ENCODE results near the gene KRT86.
"Not testable (repeated sequence)": the region's sequence is repeated elsewhere in the genome, so short reads cannot be mapped to it uniquely, and the experiment has no call there.

The KRT86 gene

DNA sequence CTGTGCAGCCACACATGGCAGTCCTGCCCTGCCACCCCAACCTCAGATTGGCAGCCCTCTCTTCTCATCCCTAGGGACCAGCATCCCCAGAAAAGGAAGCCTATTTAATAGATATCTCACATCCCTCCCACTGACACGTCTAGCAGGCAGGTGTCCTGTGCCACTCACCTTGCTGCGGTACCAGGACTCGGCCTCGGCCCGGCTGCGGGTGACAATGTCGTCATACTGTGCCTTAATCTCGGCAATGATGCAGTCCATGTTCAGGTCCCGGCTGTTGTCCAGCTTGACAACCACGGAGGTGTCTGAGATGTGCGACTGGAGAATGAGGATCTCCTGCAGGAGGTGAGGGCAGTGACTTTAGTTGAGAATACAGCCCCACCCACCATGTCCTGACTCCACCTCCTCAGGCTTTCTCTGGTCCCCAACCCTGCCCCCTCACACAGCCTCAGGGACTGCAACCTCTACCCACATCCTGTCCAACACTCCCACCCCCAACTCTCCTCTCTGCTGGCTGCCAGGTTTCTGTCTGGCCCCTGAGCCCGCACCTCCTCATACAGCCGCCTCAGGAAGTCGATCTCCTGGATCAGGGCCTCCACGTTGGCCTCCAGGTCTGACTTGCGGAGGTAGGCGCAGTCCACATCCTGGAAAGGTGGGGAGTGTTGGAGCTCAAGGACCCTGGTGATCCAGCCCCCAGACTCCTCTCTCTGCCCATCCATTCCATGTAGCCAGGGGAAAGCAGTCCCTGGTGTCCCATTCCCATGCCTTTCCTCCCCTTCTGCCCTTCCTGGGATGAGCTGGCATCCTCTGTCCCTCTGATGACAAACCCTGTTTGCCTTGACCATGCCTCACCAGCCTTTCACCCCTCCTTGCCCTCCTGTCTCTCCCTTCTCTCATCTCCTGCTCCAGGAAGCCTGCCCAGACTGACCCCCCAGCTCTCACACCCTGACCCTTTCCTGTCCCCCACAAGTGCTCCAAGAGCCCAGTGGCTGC lies 13.7 kb downstream of the KRT86 start:
- not testable (repeated sequence) for H2AFZ ChIP-seq (ENCODE audit: low read depth, low read length, severe bottlenecking)

GRCh38 chr12:52290483-52291134 lies 16.2 kb downstream of the KRT86 start:
- H3K4me2 ChIP-seq (ENCODE audit: low read depth, low read length, poor library complexity, severe bottlenecking); H3K27me3 ChIP-seq (ENCODE audit: low read length); H3K36me3 ChIP-seq (ENCODE audit: low read length); H3K4me3 ChIP-seq (ENCODE audit: insufficient read depth, low read length, poor library complexity, severe bottlenecking); H3K27ac ChIP-seq (ENCODE audit: low read depth, low read length); H3K79me2 ChIP-seq (ENCODE audit: insufficient read depth, low read length); H2AFZ ChIP-seq (ENCODE audit: low read depth, low read length, severe bottlenecking); H3K9ac ChIP-seq (ENCODE audit: low read length); H3F3A ChIP-seq (ENCODE audit: insufficient read depth); H4K20me1 ChIP-seq (ENCODE audit: low read depth, low read length); H3K9me2 ChIP-seq (replicated peaks; ENCODE audit: insufficient read depth, low read length); H3K9me3 ChIP-seq (ENCODE audit: insufficient read depth, low read length): not testable (repeated sequence)

More for the DNA sequence above, 13.7 kb downstream of the KRT86 start:
- not testable (repeated sequence) for H3K27me3 ChIP-seq (ENCODE audit: low read length); H3K9me2 ChIP-seq (replicated peaks; ENCODE audit: insufficient read depth, low read length); H3K27ac ChIP-seq (ENCODE audit: low read depth, low read length); H3K4me2 ChIP-seq (ENCODE audit: low read depth, low read length, poor library complexity, severe bottlenecking); H3K9ac ChIP-seq (ENCODE audit: low read length); H3K36me3 ChIP-seq (ENCODE audit: low read length); H3K4me3 ChIP-seq (ENCODE audit: insufficient read depth, low read length, poor library complexity, severe bottlenecking); H3K9me3 ChIP-seq (ENCODE audit: insufficient read depth, low read length); H4K20me1 ChIP-seq (ENCODE audit: low read depth, low read length); H3F3A ChIP-seq (ENCODE audit: insufficient read depth); H3K79me2 ChIP-seq (ENCODE audit: insufficient read depth, low read length)

DNA sequence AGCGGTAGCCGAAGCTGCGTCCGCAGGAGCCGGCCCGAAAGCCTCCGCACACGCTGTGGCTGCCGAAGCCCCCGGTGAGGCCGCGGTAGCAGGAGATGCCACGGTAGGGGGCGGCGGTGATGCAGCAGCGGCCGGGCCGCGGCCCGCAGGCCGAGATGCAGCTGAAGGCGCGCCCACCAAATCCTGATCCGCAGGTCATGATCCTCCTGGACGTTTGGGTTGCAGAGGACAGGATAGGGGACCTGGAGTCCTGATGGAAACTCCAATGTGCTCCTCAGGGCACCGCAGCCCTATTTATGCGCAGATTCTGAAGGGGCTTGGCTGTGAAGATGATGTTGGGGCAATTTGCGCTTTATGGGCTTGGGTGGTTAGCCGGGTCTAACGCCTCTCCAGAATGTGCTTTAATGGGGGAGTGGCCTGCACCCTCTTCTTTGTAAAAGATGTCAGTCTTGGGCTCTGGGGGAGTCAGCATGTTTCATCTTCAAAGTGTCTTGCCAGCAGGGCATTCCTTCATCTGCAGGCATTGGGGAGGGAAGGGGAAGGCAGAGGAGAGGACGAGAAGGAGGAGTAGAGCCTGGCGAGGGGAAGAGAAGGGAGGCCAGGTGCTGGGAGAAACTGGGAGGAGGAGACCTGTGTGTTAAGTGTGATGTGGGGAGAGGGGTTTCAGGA lies 17.0 kb downstream of the KRT86 start, which contains the start of gene KRT81:
KRT81 (minus strand) TSS at position 268 of the 669 bp plus-strand sequence; CDS start at position 199, 69 bp downstream.
- H3K79me2 ChIP-seq (ENCODE audit: insufficient read depth, low read length), result no peaks in the 10 kb centered on the region
- H3K27me3 ChIP-seq (ENCODE audit: low read length), result no peaks in the 10 kb centered on the region
- H4K20me1 ChIP-seq (ENCODE audit: low read depth, low read length), result no peaks in the 10 kb centered on the region
- H3K4me2 ChIP-seq (ENCODE audit: low read depth, low read length, poor library complexity, severe bottlenecking), result no peak within 1 kb of the TSS
- no peaks in the 10 kb centered on the region for H3K9me2 ChIP-seq (replicated peaks; ENCODE audit: insufficient read depth, low read length)
- H3K36me3 ChIP-seq (ENCODE audit: low read length), result no peaks in the 10 kb centered on the region
- H3K27ac ChIP-seq (ENCODE audit: low read depth, low read length), result no peak within 1 kb of the TSS
- TF ChIP-seq EZH2phosphoT487 (conservative IDR thresholded peaks at IDR 0.05; ENCODE audit: low read length), result no peak
- TF ChIP-seq, protein P1, sequence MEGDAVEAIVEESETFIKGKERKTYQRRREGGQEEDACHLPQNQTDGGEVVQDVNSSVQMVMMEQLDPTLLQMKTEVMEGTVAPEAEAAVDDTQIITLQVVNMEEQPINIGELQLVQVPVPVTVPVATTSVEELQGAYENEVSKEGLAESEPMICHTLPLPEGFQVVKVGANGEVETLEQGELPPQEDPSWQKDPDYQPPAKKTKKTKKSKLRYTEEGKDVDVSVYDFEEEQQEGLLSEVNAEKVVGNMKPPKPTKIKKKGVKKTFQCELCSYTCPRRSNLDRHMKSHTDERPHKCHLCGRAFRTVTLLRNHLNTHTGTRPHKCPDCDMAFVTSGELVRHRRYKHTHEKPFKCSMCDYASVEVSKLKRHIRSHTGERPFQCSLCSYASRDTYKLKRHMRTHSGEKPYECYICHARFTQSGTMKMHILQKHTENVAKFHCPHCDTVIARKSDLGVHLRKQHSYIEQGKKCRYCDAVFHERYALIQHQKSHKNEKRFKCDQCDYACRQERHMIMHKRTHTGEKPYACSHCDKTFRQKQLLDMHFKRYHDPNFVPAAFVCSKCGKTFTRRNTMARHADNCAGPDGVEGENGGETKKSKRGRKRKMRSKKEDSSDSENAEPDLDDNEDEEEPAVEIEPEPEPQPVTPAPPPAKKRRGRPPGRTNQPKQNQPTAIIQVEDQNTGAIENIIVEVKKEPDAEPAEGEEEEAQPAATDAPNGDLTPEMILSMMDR (IDR thresholded peaks at IDR 0.05; ENCODE audit: insufficient read depth, low read length, poor library complexity, severe bottlenecking), result no peak
- H2AFZ ChIP-seq (ENCODE audit: low read depth, low read length, severe bottlenecking), result no peak within 1 kb of the TSS
- H3K4me3 ChIP-seq (ENCODE audit: insufficient read depth, low read length, poor library complexity, severe bottlenecking), result no peak within 1 kb of the TSS
- H3K9ac ChIP-seq (ENCODE audit: low read length), result no peak within 1 kb of the TSS
- no peaks in the 10 kb centered on the region for H3K9me3 ChIP-seq (ENCODE audit: insufficient read depth, low read length)
- H3F3A ChIP-seq (ENCODE audit: insufficient read depth), result no peaks in the 10 kb centered on the region

GRCh38 chr12:52293926-52294325 lies 19.5 kb downstream of the KRT86 start:
- H3K79me2 ChIP-seq (ENCODE audit: insufficient read depth, low read length), result no peaks in the 10 kb centered on the region
- no peak overlapping the region for H3K9ac ChIP-seq (ENCODE audit: low read length)
- TF ChIP-seq, protein P1 (IDR thresholded peaks at IDR 0.05; ENCODE audit: insufficient read depth, low read length, poor library complexity, severe bottlenecking), result no peak
- no peak for TF ChIP-seq EZH2phosphoT487 (conservative IDR thresholded peaks at IDR 0.05; ENCODE audit: low read length)
- no peak overlapping the region for H3K4me3 ChIP-seq (ENCODE audit: insufficient read depth, low read length, poor library complexity, severe bottlenecking)
- no peaks in the 10 kb centered on the region for H3K27me3 ChIP-seq (ENCODE audit: low read length)
- no peak overlapping the region for H3K4me2 ChIP-seq (ENCODE audit: low read depth, low read length, poor library complexity, severe bottlenecking)
- no peaks in the 10 kb centered on the region for H3K9me2 ChIP-seq (replicated peaks; ENCODE audit: insufficient read depth, low read length)
- H3K9me3 ChIP-seq (ENCODE audit: insufficient read depth, low read length), result no peaks in the 10 kb centered on the region
- H3K27ac ChIP-seq (ENCODE audit: low read depth, low read length), result no peak overlapping the region
- H3K36me3 ChIP-seq (ENCODE audit: low read length), result no peaks in the 10 kb centered on the region
- H3F3A ChIP-seq (ENCODE audit: insufficient read depth), result no peaks in the 10 kb centered on the region
- no peak overlapping the region for H2AFZ ChIP-seq (ENCODE audit: low read depth, low read length, severe bottlenecking)
- no peaks in the 10 kb centered on the region for H4K20me1 ChIP-seq (ENCODE audit: low read depth, low read length)

Measured in SU-DHL-6 (cell line).